Naive B cell (primary cell): ENCODE data around the gene GATAD1. TPM values are rescaled to one million over a fixed set of nuclear protein-coding genes. Genes with fewer than 3 reads are reported as not detected.
"Not testable (repeated sequence)": the region's sequence is repeated elsewhere in the genome, so short reads cannot be mapped to it uniquely, and the experiment has no call there.

Experiments
- ATAC-seq, 2 donors: fragments of 150-1000 bp; cut with Tn5 transposase; 2 replicates each; pipeline ENCODE4 v1.10.0; 2021; ENCODE audit warnings: low read depth in 2 of 2, mild to moderate bottlenecking in 2 of 2, moderate library complexity in 2 of 2
- DNase-seq: peaks from one replicate; pipeline ENCODE4 v3.0.0; 2022
- H3K27ac Mint-ChIP-seq, 6 donors: one replicate each; pipeline ENCODE4 v1.8.0; 2020 to 2022; ENCODE audit warnings: mild to moderate bottlenecking in 6 of 6, mixed read lengths in 6 of 6, moderate library complexity in 5 of 6, inconsistent platforms in 2 of 6
- H3K27me3 Mint-ChIP-seq, 3 donors: one replicate each; pipeline ENCODE4 v1.8.0; 2021 to 2022; ENCODE audit warnings: mixed read lengths in 3 of 3, mild to moderate bottlenecking in 1 of 3
- H3K36me3 Mint-ChIP-seq, 2 donors: one replicate each; pipeline ENCODE4 v1.8.0; 2020 to 2022; ENCODE audit warnings: mixed read lengths in 2 of 2, inconsistent platforms in 1 of 2, mild to moderate bottlenecking in 1 of 2
- H3K4me1 Mint-ChIP-seq, 3 donors: one replicate each; pipeline ENCODE4 v1.8.0; 2020 to 2022; ENCODE audit warnings: mixed read lengths in 3 of 3, inconsistent platforms in 1 of 3, mild to moderate bottlenecking in 1 of 3, moderate library complexity in 1 of 3
- H3K4me3 Mint-ChIP-seq, 8 donors: one replicate each; pipeline ENCODE4 v1.8.0; 2020 to 2022; ENCODE audit warnings: mild to moderate bottlenecking in 8 of 8, mixed read lengths in 8 of 8, moderate library complexity in 8 of 8, inconsistent platforms in 2 of 8
- H3K9me3 Mint-ChIP-seq, 7 donors: one replicate each; pipeline ENCODE4 v1.8.0; 2020 to 2022; ENCODE audit warnings: mixed read lengths in 7 of 7, mild to moderate bottlenecking in 5 of 7, inconsistent platforms in 2 of 7, moderate library complexity in 1 of 7
- polyA plus RNA-seq, 6 donors: library from polyadenylated mRNA; unstranded; fragments of 300-500 nt; fragmentation: Illumina TruSeq; gene quantifications; one replicate each; pipeline ENCODE4 v1.2.3, GENCODE V29; 2021; ENCODE audit warnings: low read depth in 6 of 6

Gene GATAD1
- polyA plus RNA-seq, 6 donors from 2014 or later = 13.7 to 21.6 (median 15.1) TPM

GRCh38 chr7:92422926-92423325 lies 24.4 kb upstream of the GATAD1 start:
- Mint-ChIP-seq H3K4me1 (peaks cover 9 to 18% (median 10%) of the 10 kb centered on the region in 3 donors), H3K9me3 (no peaks in the 10 kb centered on the region), H3K4me3 (no peak overlapping the region), H3K36me3 (no peaks in the 10 kb centered on the region), H3K27ac (peak overlapping the region in 1 of 6 donors; percentile 72), H3K27me3 (peaks cover 15 to 29% (median 15%) of the 10 kb centered on the region in 3 donors)
- DNase-seq (no peak), ATAC-seq (no peak)

GRCh38 chr7:92423710-92424131 lies 23.6 kb upstream of the GATAD1 start:
- Mint-ChIP-seq H3K27me3 (peaks cover 15 to 29% (median 15%) of the 10 kb centered on the region in 3 donors), H3K4me3 (peak overlapping the region in 4 of 8 donors; percentile 1 to 64 (median 12)), H3K4me1 (peaks cover 9 to 18% (median 10%) of the 10 kb centered on the region in 3 donors), H3K36me3 (no peaks in the 10 kb centered on the region), H3K27ac (peak overlapping the region in 2 of 6 donors; percentile 7 to 60), H3K9me3 (no peaks in the 10 kb centered on the region)
- DNase-seq (no peak), ATAC-seq (no peak)

GRCh38 chr7:92425311-92425947 lies 21.9 kb upstream of the GATAD1 start:
- no peaks in the 10 kb centered on the region for H3K36me3 Mint-ChIP-seq
- no peak for ATAC-seq
- peaks cover 15 to 29% (median 20%) of the 10 kb centered on the region in 3 donors for H3K27me3 Mint-ChIP-seq
- H3K4me3 Mint-ChIP-seq = peak overlapping the region in 5 of 8 donors; percentile 19 to 67 (median 49)
- no peaks in the 10 kb centered on the region for H3K9me3 Mint-ChIP-seq
- H3K27ac Mint-ChIP-seq = peak overlapping the region in 1 of 6 donors; percentile 32
- DNase-seq = no peak
- H3K4me1 Mint-ChIP-seq = peaks cover 9 to 18% (median 10%) of the 10 kb centered on the region in 3 donors

- no peak overlapping the region for H3K27ac Mint-ChIP-seq
- DNase-seq (no peak), ATAC-seq (no peak)
- peaks cover 9 to 18% (median 10%) of the 10 kb centered on the region in 3 donors for H3K4me1 Mint-ChIP-seq
- no peak overlapping the region for H3K4me3 Mint-ChIP-seq
- H3K36me3 Mint-ChIP-seq = no peaks in the 10 kb centered on the region
- no peaks in the 10 kb centered on the region for H3K9me3 Mint-ChIP-seq
- H3K27me3 Mint-ChIP-seq = peaks cover 15 to 29% (median 27%) of the 10 kb centered on the region in 3 donors
Observed at GRCh38 chr7:92427193-92427592, 20.1 kb upstream of the GATAD1 start.

GRCh38 chr7:92432299-92432946 lies 14.9 kb upstream of the GATAD1 start:
- no peak overlapping the region for H3K4me3 Mint-ChIP-seq
- H3K9me3 Mint-ChIP-seq = no peaks in the 10 kb centered on the region
- H3K4me1 Mint-ChIP-seq = no peaks in the 10 kb centered on the region
- H3K27ac Mint-ChIP-seq = no peak overlapping the region
- H3K36me3 Mint-ChIP-seq = no peaks in the 10 kb centered on the region
- peaks cover 6 to 11% (median 9%) of the 10 kb centered on the region in 3 donors for H3K27me3 Mint-ChIP-seq
- no peak for ATAC-seq
- no peak for DNase-seq

GRCh38 chr7:92433019-92433418 lies 14.3 kb upstream of the GATAD1 start:
- Mint-ChIP-seq H3K27ac (no peak overlapping the region), H3K4me3 (no peak overlapping the region), H3K4me1 (no peaks in the 10 kb centered on the region)

GRCh38 chr7:92435542-92435941 lies 11.7 kb upstream of the GATAD1 start:
- no peaks in the 10 kb centered on the region for H3K36me3 Mint-ChIP-seq
- no peak for DNase-seq
- no peak overlapping the region for H3K27ac Mint-ChIP-seq
- peaks cover 5 to 8% (median 6%) of the 10 kb centered on the region in 3 donors for H3K27me3 Mint-ChIP-seq
- no peaks in the 10 kb centered on the region for H3K9me3 Mint-ChIP-seq
- no peak overlapping the region for H3K4me3 Mint-ChIP-seq
- H3K4me1 Mint-ChIP-seq = no peaks in the 10 kb centered on the region
- ATAC-seq = no peak

More at GRCh38 chr7:92433019-92433418, 14.3 kb upstream of the GATAD1 start:
- ATAC-seq (no peak), DNase-seq (no peak)
- H3K36me3 Mint-ChIP-seq = no peaks in the 10 kb centered on the region
- H3K27me3 Mint-ChIP-seq = peaks cover 6 to 11% (median 8%) of the 10 kb centered on the region in 3 donors
- H3K9me3 Mint-ChIP-seq = no peaks in the 10 kb centered on the region

- H3K36me3 Mint-ChIP-seq = peaks cover 0 to under 1% of the 10 kb centered on the region in 2 donors
- peak overlapping the region in 2 of 6 donors; percentile 13 to 56 for H3K27ac Mint-ChIP-seq
- H3K4me1 Mint-ChIP-seq = no peaks in the 10 kb centered on the region
- peaks cover 0 to 8% (median 6%) of the 10 kb centered on the region in 3 donors for H3K27me3 Mint-ChIP-seq
- ATAC-seq (no peak), DNase-seq (no peak)
- H3K4me3 Mint-ChIP-seq = no peak overlapping the region
- no peaks in the 10 kb centered on the region for H3K9me3 Mint-ChIP-seq
Observed at GRCh38 chr7:92436612-92437445, 10.5 kb upstream of the GATAD1 start.

- peaks cover 0 to 4% (median 0%) of the 10 kb centered on the region in 7 donors for H3K9me3 Mint-ChIP-seq
- DNase-seq (no peak), ATAC-seq (no peak)
- H3K4me1 Mint-ChIP-seq = peaks cover 4 to 6% (median 4%) of the 10 kb centered on the region in 3 donors
- peaks cover 0 to 8% of the 10 kb centered on the region in 2 donors for H3K36me3 Mint-ChIP-seq
- peaks cover 0 to 8% (median 6%) of the 10 kb centered on the region in 3 donors for H3K27me3 Mint-ChIP-seq
- no peak overlapping the region for H3K27ac Mint-ChIP-seq
- H3K4me3 Mint-ChIP-seq = peak overlapping the region in 1 of 8 donors; percentile 48
Observed at GRCh38 chr7:92437956-92438491, 9.3 kb upstream of the GATAD1 start.

GRCh38 chr7:92442720-92443119 lies 4.6 kb upstream of the GATAD1 start:
- not testable (repeated sequence) for H3K36me3 Mint-ChIP-seq, H3K9me3 Mint-ChIP-seq, H3K27me3 Mint-ChIP-seq, H3K4me3 Mint-ChIP-seq, ATAC-seq, DNase-seq
- Mint-ChIP-seq H3K27ac (peak overlapping the region in 1 of 6 donors; percentile 39), H3K4me1 (peaks cover 6 to 16% (median 7%) of the 10 kb centered on the region in 3 donors)

GRCh38 chr7:92446869-92447344 lies 375 bp upstream of the GATAD1 start:
- Mint-ChIP-seq H3K4me3 (peak overlapping the region; percentile 86 to 98 (median 90)), H3K4me1 (peaks cover 12 to 26% (median 13%) of the 10 kb centered on the region in 3 donors), H3K9me3 (peaks cover 0 to 4% (median 0%) of the 10 kb centered on the region in 7 donors), H3K27me3 (no peaks in the 10 kb centered on the region), H3K36me3 (peaks cover 7 to 15% of the 10 kb centered on the region in 2 donors), H3K27ac (peak overlapping the region; percentile 87 to 98 (median 94))
- ATAC-seq = no peak
- DNase-seq = no peak

GRCh38 chr7:92448205-92448747 lies 994 bp downstream of the GATAD1 start:
- no peaks in the 10 kb centered on the region for H3K9me3 Mint-ChIP-seq
- H3K27ac Mint-ChIP-seq = peak overlapping the region; percentile 95 to 99 (median 98)
- H3K27me3 Mint-ChIP-seq = no peaks in the 10 kb centered on the region
- H3K4me1 Mint-ChIP-seq = peaks cover 9 to 22% (median 10%) of the 10 kb centered on the region in 3 donors
- DNase-seq (peak; percentile 64), ATAC-seq (peak; percentile 46 to 51)
- H3K4me3 Mint-ChIP-seq = peak overlapping the region; percentile 90 to 98 (median 95)
- H3K36me3 Mint-ChIP-seq = peaks cover 8 to 9% of the 10 kb centered on the region in 2 donors
